ENCODE data around the gene HBE1. TPM values are rescaled to one million over a fixed set of nuclear protein-coding genes. Genes with fewer than 3 reads are reported as not detected.

HBE1 gene
- total and polyA plus RNA-seq, 10 of the 15 experiments (the other 5 are each of a cell fraction or from before 2014, with no cell fraction given): 0.13 to 2.7 (median 0.62) TPM; not detected in 5

DNA sequence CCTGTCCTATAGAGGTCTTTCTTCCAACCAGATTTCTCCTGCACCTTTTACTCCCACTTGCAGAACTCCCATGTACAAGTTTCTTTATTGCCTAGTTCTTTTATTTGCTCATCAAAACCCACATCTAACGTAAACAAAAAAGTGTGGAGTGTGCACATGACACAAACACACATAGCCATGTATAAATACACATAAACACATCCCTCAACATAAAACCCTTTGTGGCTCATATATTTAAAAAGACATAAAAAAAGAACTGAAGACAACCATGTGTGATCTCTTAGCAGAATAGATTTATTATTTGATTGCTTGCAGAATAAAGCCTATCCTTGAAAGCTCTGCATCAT, 16.9 kb downstream of the HBE1 start:
- no peaks in the 10 kb centered on the region for H3K4me1 ChIP-seq (ENCODE audit: control insufficient read depth, insufficient read depth, low read length)
- SMC1A ChIA-PET (ENCODE audit: uncharacterized antibody, unreplicated experiment): no interaction called here
- WGBS (ENCODE audit: insufficient coverage, insufficient replicate concordance, low lambda C conversion rate, missing lambda C conversion rate): 0% methylated on average over 1 of the region's 1 CpG
- H3K79me2 ChIP-seq (ENCODE audit: control insufficient read depth, insufficient read depth, low read length): no peaks in the 10 kb centered on the region
- POLR2A ChIA-PET: no interaction called here
- H3K27ac ChIP-seq (ENCODE audit: control insufficient read depth, insufficient read depth): no peak overlapping the region
- H3K4me3 ChIP-seq: no peak overlapping the region
- H3K36me3 ChIP-seq (ENCODE audit: control insufficient read depth in 2 of 2, insufficient read depth in 2 of 2, low read length in 1 of 2): no peaks in the 10 kb centered on the region
- H3K4me2 ChIP-seq (ENCODE audit: control insufficient read depth, insufficient read depth): no peak overlapping the region
- H3K9ac ChIP-seq (ENCODE audit: control insufficient read depth, insufficient read depth, low read length): no peak overlapping the region
- no peak overlapping the region for H2AFZ ChIP-seq (ENCODE audit: control insufficient read depth, low read depth, low read length)
- CTCF ChIA-PET: no interaction called here
- intact Hi-C loops (cut with micrococcal nuclease; ENCODE audit: unreplicated experiment) (no loop called here), in situ Hi-C loops (cut with MboI) (no loop called here)
- RAD21 ChIA-PET (ENCODE audit: unreplicated experiment): no interaction called here
- no peak for ATAC-seq
- no peak for FAIRE-seq
- no peaks in the 10 kb centered on the region for H3K27me3 ChIP-seq (replicated peaks in 1 of 2; ENCODE audit: control insufficient read depth in 2 of 2, insufficient read depth in 2 of 2, low read length in 1 of 2)
- no peaks in the 10 kb centered on the region for H3K9me3 ChIP-seq (replicated peaks; ENCODE audit: control insufficient read depth, insufficient read depth, low read length)
- no TSS peak for BruUV-seq (replicated peaks)
- no peaks in the 10 kb centered on the region for H4K20me1 ChIP-seq (ENCODE audit: control insufficient read depth, insufficient read depth)
- DNase-seq (ENCODE audit: low read depth, low spot score): no peak
- TF ChIP-seq YBX1 (IDR thresholded peaks at IDR 0.05): no peak

DNA sequence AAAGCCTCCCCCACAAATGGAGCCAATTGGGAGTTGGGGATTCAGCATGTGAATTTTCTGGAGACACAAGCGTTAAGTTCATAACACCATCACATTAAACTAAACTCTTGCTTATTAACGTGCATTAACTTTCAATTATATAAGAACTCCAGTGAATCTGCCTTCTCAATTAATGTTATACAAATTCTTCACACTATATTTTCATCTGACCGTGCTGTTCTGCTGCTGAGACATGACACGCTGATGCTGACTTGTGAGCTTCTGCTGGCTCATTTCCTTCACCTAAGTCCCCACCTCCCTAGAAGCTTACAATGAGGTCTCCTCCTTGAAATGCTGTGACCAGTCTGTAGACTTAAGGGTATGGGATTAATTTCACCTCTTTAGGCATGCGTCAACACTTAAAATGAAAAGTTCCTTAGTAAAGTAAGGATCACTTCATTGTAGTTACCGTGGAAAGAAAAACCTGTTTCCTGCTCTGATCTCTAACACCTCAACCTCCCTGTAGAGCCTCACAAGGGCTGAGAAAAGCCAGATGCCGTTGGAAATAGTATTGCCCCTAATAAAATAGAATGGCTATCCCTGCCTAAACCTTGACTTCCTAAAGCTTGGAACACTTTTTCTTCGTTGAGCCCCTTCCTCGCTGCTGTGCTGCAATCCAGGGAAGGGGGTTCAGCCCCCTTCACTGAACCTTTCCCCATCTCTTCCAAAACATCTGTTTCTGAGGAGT, 17.4 kb downstream of the HBE1 start:
- ChIA-PET POLR2A (no interaction called here), RAD21 (ENCODE audit: unreplicated experiment) (no interaction called here), CTCF (no interaction called here), SMC1A (ENCODE audit: uncharacterized antibody, unreplicated experiment) (no interaction called here)
- no peaks in the 10 kb centered on the region for H4K20me1 ChIP-seq (ENCODE audit: control insufficient read depth, insufficient read depth)
- H3K4me1 ChIP-seq (ENCODE audit: control insufficient read depth, insufficient read depth, low read length): no peaks in the 10 kb centered on the region
- no TSS peak for BruUV-seq (replicated peaks)
- no peak for TF ChIP-seq BCL3 (IDR thresholded peaks at IDR 0.05; ENCODE audit: borderline replicate concordance, insufficient read depth, low read depth, low read length, poor library complexity, severe bottlenecking)
- TF ChIP-seq, protein P1, sequence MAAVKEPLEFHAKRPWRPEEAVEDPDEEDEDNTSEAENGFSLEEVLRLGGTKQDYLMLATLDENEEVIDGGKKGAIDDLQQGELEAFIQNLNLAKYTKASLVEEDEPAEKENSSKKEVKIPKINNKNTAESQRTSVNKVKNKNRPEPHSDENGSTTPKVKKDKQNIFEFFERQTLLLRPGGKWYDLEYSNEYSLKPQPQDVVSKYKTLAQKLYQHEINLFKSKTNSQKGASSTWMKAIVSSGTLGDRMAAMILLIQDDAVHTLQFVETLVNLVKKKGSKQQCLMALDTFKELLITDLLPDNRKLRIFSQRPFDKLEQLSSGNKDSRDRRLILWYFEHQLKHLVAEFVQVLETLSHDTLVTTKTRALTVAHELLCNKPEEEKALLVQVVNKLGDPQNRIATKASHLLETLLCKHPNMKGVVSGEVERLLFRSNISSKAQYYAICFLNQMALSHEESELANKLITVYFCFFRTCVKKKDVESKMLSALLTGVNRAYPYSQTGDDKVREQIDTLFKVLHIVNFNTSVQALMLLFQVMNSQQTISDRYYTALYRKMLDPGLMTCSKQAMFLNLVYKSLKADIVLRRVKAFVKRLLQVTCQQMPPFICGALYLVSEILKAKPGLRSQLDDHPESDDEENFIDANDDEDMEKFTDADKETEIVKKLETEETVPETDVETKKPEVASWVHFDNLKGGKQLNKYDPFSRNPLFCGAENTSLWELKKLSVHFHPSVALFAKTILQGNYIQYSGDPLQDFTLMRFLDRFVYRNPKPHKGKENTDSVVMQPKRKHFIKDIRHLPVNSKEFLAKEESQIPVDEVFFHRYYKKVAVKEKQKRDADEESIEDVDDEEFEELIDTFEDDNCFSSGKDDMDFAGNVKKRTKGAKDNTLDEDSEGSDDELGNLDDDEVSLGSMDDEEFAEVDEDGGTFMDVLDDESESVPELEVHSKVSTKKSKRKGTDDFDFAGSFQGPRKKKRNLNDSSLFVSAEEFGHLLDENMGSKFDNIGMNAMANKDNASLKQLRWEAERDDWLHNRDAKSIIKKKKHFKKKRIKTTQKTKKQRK (IDR thresholded peaks at IDR 0.05; ENCODE audit: low read depth, low read length): no peak
- no peaks in the 10 kb centered on the region; a peak in 1 of 4 replicates for H3K27me3 ChIP-seq (replicated peaks in 1 of 2; ENCODE audit: control insufficient read depth in 2 of 2, insufficient read depth in 2 of 2, low read length in 1 of 2)
- H3K9me3 ChIP-seq (replicated peaks; ENCODE audit: control insufficient read depth, insufficient read depth, low read length): no peaks in the 10 kb centered on the region
- in situ Hi-C loops (cut with MboI) (no loop called here), intact Hi-C loops (cut with micrococcal nuclease; ENCODE audit: unreplicated experiment) (no loop called here)
- WGBS (ENCODE audit: insufficient coverage, insufficient replicate concordance, low lambda C conversion rate, missing lambda C conversion rate): 35% methylated on average over 9 of the region's 9 CpGs
- H3K36me3 ChIP-seq (ENCODE audit: control insufficient read depth in 2 of 2, insufficient read depth in 2 of 2, low read length in 1 of 2): no peaks in the 10 kb centered on the region
- ATAC-seq (no peak), DNase-seq (ENCODE audit: low read depth, low spot score) (no peak), FAIRE-seq (no peak)
- no peak overlapping the region for H3K9ac ChIP-seq (ENCODE audit: control insufficient read depth, insufficient read depth, low read length)
- H2AFZ ChIP-seq (ENCODE audit: control insufficient read depth, low read depth, low read length): no peak overlapping the region
- no peak overlapping the region for H3K4me3 ChIP-seq
- H3K27ac ChIP-seq (ENCODE audit: control insufficient read depth, insufficient read depth): no peak overlapping the region
- no peak overlapping the region for H3K4me2 ChIP-seq (ENCODE audit: control insufficient read depth, insufficient read depth)
- no peaks in the 10 kb centered on the region for H3K79me2 ChIP-seq (ENCODE audit: control insufficient read depth, insufficient read depth, low read length)
